Stimulated activated CD4-positive, alpha-beta T cell treated with anti-CD3 and anti-CD28 coated beads, Interleukin-12 subunit alpha, Interleukin-12 subunit beta, amount 100 ng/mL, for 4 hours (primary cell): ENCODE results near the gene TNP2.

ENCODE experiments used
- DNase-seq: peaks from one replicate; pipeline ENCODE4 v3.0.0-alpha.2; 2020

TNP2 gene

DNA sequence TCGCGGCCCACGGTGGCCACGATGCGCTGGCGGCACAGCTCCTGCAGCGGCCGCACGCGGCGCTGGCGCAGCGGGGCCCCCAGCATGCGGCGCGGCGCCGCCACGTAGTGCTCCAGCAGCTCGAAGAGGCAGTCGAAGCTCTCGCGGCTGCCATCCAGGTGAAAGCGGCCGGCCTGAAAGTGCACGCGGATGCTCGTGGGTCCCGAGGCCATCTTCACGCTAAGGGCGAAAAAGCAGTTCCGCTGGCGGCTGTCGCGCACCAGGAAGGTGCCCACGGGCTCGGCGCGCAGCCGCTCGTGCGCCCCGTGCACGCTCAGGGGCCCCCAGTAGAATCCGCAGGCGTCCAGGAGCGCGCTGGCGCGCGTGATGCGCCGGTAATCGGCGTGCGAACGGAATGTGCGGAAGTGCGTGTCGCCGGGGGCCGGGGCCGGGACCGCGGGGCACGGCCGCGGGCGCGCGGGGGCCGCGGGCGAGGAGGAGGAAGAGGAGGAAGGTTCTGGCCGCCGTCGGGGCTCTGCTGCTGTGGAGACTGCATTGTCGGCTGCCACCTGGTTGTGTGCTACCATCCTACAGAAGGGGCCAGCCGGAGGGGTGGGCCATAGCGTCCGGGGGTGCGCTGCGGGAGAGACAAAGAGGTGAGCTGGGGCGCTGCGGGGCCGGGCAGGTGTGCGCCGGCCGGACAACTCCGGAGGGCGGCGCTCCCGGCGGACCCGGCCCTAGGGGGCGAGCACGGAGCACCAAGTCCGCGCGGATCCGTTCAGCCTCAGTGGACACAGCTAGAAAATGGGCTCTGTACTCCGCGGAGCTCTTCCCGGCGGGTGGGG, 14.0 kb downstream of the TNP2 start:
- peak; percentile 58 for DNase-seq

DNA sequence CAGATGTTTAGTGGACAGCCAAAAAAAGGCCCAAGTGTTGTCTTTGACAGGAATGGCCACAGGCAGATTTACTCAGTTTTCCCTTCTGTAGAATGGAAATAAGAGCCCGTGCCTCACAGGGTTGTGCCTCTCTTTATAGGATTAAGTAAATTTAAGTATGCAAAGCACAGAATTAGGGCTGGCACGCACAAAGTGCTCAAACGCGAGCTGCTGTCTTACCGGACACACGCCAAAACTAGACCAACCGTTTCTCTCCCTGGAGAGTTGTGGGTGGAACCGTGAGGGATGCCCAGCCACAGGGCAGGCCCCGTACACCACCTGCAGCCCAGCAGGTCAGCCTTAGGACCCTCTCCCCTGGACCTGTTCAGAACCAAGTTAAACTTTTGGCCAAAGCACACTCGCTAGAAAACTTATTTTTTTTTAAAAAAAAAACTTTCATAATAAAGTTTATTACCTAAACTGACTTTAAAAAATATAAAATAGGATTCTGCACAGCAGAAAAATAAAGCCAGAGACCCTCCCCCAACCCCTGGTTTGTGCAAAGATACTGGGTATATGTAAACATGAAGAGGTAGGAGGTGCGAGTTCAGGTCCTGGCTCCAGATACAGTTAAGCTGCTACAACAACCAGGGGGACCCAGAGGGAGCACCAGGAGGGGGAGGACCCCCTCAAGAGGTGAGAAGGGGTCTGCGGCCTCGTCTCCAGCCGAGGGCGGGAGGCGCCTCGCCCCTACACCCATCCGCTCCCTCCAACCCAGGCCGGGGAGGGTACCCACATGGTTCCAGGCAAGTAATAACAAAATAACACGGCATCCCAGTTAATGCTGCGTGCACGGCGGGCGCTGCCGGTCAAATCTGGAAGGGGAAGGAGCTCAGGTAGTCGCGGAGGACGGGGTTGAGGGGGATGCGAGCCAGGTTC, 14.9 kb downstream of the TNP2 start:
- no peak for DNase-seq

DNA sequence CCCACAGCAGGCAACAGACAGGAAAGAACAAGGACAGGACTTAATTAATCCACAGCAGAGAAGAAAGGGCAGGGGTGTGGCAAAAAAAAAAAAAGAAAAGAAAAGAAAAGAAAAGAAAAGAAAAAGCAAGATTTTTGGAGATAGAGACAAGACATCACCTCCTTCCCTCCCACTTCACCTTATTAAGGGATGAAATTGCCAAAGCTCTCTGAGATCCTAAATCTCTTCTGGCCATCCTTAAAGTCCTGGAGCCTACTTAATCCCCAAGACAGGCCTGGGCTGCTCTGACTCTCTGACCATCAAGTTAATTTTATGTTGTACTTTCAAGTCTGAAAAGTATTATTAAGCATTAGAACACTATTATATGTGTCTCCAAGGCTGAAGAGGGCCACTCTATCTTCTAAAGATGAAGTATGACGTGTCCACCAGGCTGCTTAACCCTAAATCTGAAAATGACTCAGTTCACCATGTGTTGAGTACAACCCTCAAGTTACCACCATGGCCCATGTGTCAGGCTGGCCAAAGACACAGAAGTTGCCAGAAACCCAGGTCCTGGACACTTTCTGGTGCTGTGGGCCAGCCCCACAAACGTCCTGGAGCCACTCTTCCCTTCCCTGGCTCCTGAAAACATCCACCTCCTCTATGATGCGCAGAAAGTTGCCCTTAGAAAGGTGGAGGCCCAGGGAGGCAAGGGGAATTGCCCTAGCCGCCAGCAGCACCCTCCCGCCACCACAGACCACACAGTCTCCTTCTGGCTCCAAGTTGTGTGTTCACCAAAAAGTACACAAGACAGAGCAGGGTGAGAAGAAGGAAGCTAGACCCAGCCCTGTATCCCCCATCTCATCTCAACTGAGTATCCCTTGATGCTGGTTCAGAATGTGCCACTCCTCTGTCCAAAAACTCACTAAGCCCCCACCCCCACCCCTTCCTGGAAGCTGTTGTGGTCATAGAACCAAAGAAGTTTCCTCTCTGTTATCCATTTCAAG, 15.8 kb downstream of the TNP2 start:
- peak; percentile 41 for DNase-seq

DNA sequence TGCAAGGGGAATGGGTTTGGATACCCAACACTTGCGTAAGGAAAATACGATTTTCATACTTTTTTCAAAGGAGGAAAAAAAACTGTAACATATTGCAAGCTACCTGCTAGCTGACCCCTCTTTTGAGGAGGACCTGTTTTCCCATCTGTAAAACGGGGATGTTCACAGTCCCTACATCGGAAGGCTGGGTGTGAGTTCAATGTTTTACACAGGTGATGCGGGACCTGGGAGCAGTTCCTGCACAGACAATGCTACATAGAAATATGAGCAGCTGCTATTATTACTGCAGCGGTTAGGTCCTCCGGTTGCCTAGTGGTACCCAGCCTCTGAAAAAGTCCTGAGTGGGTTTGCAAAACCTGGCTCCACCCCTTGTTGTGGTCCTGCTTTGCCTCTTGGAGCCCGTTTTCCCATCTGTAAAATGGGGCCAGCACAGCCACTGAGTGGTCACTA, 16.6 kb downstream of the TNP2 start:
- no peak for DNase-seq

DNA sequence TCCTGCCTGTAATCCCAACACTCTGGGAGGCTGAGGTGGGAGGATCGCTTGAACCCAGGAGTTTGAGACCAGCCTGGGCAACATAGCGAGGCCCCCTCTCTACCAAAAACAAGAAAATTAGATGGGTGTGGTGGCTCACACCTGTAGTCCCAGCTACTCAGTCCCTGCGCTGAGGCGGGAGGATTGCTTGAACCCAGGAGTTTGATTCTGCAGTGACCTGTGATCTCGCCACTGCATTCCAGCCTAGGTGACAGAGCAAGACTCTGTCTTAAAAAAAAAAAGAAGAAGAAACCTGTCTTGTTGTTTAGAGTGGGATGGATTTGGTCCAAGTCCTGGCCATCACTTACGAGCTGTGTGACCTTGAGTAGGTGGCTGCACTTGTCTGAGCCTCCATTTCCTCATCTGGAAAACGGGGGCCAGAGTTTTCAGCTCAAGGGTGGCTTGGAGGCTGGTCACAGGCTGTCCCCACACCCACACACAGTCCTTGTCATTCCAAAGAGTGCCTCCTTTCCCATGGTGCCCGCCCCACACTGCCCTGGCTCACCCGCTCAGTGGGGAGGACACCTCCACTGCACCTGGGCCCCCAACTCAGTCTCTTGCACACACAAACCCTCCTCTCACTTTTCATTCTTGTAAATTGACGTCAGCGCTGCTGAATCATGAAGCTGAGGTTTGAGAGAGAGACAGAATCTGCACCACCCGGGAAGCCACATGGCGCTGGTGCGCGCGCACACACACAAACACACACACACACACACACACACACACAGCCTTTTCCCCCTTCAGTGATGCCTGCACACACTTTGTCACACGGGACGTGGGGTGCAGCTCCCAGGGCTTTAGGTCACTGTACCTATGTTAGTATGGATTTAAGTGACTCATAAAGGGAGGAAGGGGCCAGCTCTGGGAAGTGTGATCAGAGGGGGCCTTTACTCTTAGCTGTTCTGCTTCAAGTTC, 17.3 kb downstream of the TNP2 start:
- peak; percentile 79 for DNase-seq

DNA sequence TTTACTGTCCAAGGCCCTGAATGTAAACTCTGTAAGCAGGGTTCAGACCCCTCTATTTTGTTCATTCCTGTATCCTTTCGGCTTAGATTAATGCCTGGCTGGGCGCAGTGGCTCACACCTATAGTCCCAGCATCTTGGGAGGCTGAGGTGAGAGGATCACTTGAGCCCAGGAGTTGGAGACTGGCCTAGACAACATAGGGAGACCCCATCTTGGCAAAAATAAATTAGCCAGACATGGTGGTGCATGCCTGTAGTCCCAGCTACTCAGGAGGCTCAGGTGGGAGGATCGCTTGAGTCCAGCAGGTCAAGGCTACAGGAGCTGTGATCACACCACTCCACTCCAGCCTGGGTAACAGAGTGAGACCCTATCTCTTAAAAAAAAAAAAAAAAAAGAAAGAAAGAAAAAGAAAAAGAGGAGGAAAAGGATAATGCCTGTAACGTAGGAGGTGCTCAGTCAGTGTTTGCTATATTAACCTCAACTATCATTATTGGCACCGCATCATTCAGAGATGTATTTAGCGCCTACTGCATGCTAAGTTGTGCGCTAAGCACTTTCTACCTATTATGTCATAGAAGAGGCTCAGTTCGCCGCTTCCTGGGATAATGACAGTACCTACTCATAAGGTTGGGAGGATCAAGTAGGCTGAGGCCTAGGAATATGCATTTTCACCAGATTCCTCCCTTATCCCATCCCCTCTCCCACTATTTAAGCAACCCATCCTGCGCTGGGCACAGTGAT, 18.2 kb downstream of the TNP2 start:
- no peak for DNase-seq

DNA sequence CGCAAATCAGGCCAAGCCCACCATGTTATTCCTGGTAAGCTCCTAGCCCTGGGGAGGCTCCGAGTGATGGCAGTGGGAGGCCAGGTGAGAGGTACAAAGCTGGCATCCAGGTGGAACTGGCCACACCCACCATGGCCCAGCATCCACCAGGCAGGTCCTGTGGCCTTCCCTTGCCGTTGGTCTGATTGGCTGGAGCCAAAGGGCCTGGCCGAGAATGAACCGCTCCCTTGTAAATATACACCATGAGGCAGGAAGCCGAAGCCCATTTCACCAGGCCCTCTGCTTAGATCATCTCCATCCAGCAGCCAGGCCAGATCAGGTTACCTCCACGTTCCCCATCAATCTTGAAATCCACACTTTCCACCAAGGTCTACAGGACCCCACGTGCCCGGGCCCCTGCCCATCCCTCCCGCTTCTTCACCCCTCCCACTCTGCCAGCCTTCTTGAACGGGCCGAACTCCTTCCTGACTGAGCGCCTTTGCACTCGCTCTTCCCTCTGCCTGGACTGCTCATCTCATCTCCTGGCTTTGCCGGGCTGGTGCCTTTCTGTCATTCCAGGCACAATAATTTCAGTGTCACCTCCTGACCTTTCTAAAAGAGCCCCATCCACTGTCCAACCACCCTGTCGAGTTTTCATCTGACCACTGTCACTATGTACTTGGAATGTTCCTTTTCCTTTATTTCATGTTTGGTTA, 18.9 kb downstream of the TNP2 start:
- peak; percentile 33 for DNase-seq

DNA sequence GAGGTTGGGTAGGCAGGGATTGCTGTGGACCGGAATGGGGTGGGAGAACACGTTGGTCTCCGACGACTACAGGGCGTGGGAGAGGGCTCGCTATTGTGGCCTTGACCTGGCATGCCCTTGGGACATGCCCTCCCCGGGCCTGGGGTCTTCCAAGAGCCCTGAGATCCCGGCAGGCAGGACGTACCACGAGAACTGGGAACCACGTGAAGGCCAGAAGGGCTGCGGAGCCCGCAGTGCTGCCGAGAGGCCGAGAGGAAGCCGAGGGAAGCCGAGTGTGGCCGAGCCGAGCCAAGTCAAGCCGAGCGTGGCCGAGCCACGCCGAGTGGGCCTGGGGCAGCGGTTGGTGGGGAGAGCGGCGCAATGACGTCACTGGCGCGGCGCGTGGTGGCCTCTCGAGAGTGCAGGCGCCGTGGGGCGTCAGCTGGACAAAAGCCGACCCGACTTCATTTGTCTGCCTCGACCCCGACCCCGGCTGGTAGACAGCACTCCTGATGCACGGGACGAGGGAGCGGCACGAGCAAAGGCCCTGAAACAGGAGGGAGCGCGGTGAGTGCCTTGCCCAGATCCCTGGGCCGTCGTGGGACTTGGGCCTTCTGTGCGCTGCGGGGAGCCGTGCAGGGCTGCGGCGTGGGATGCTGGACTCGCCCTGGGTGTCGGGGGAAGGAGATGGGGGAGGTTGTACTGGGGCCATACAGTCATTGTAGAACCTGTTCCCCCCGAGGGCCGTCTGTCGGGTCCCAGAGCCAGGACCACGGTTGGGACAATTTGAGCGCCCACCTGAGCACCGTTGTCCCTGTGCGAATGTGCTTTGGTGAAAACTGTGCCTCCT, 19.7 kb downstream of the TNP2 start:
- no peak for DNase-seq

DNA sequence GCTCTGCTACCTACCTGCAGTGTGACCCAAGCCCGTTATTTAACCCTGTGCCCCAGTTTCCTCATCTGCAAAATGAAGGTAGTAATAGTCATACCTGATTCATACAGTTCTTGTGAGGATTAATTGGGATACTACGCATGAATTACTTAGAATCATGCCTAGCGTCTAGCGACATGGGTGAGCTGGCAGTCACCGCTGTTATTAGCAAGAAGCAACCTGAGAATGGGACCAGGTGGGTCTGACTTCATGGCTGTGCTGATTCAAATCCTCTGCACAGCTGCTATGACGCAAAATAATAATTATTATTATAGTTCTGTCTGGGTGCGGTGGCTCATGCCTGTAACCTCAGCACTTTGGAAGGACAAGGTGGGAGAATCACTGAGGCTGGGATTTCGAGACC, 21.0 kb downstream of the TNP2 start:
- no peak for DNase-seq

DNA sequence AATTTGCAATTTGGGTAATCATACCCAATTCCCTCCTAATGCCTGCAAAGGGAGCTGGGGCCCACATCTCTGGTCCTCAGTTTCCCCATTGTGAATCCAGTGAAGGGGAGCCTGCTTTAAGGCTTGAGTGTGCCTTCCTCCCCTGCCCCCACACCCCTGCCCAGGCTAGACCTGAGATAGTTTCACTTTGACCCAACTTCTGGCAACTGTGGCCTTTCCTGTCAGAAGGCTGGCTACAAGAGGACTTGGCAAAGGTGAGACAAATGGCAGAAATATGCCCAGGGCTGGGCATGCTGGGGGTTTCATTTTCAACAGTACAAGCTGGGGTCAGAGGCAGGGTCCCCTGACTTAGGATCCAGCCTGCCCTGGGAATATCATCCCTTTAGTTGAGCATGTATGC, 23.1 kb downstream of the TNP2 start:
- no peak for DNase-seq

DNA sequence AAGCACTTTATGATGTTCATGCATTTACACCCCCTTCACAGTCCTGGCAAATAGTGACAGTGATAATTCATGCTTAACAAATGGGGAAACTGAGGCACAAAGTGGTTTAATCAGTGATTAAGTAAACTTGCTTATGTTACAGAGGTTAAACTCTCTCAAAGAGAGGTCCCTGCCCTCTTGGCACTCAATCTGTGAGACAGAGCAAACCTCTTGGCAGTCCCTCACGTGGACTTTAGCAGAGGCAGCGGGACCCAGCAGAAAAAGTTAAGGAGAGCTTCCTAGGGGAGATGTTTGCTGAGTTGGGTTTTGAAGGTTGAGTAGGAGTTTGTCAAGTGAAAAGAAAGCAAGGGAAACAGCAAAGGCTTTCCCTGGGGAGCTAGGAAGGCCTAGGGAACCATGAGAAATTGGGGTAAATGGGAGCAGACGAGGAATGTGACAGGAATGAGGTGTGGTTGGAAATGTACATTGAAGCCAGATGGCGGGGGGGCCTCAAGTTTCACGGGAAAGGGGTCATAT, 23.8 kb downstream of the TNP2 start:
- DNase-seq: no peak

DNA sequence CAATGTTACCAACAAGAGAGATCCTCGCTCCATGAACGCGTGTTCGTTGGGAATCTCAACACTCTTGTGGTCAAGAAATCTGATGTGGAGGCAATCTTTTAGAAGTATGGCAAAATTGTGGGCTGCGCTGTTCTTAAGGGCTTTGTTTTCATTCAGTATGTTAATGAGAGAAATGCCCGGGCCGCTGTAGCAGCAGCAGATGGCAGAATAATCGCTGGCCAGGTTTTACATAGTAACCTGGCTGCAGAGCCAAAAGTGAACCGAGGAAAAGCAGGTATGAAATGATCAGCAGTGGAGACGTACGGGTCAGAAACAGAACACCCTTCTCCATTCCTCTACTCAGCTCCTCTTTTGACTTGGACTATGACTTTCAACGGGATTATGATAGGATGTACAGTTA, 26.5 kb downstream of the TNP2 start:
- DNase-seq: no peak

DNA sequence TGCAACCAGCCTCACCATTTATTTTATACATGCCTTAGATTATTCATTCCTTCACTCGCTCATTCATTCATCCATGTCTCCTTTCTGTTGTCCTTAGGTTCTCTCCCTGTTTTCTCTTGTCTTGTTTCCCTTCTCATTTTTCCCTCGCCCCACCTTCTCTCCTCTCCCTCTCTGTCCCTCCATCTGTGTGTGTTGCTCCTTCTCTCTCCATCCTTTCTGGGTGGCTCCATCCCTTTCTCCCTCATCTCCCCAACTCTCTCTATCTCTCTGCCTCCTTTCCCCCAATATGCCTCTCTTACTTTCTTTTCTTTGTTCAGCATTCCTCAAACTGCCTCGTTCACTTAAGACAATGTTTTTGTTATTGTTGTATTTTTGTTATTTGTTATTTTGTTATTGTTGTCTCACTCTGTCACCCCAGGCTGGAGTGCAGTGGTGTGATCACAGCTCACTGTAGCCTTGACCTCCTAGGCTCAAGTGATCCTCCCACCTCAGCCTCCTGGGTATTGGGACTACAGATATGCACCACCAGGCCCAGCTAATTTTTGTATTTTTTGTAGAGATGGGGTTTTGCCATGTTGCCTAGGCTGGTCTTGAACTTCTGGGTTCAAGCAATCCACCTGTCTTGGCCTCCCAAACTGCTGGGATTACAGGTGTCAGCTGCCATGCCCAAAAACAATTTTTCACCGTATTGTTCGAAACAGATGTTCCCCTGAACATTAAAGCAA, 27.5 kb downstream of the TNP2 start:
- no peak for DNase-seq

DNA sequence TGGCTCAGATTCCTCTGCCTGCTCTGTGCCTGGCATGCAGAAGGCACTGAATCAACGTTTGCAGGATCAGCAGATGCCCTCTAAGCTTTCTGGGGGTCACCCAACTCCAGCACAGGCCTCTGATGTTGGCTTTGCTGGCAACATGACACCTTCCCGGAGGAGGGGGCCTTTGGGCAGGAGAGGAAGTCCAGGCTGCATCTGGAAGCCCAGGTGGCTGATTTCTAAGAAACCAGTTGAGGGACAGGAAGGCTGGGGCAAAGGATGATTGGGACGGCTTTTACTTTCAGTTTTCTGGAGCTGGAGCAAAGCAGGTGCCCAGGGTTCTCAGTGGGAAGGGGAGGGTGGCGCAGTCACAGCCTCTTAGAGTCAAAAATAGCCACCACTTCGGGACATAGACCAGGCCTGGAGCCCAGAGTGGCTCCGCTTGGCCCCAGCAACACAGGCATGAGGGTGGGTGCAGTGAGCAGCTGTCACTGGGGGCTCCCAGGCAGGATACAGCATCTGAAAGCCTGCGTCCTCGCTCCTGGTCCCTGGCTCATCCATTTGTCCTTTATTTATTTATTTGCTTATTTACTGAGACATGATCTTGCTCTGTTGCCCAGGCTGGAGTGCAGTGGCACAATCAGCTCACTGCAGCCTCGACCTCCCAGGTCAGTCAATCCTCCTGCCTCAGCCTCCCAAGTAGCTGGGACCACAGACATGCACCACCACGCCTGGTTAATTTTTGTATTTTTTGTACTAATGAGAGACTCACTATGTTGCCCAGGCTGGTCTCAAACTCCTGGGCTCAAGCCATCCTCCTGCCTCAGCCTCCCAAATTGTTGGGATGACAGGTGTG, 28.3 kb downstream of the TNP2 start:
- DNase-seq: no peak

DNA sequence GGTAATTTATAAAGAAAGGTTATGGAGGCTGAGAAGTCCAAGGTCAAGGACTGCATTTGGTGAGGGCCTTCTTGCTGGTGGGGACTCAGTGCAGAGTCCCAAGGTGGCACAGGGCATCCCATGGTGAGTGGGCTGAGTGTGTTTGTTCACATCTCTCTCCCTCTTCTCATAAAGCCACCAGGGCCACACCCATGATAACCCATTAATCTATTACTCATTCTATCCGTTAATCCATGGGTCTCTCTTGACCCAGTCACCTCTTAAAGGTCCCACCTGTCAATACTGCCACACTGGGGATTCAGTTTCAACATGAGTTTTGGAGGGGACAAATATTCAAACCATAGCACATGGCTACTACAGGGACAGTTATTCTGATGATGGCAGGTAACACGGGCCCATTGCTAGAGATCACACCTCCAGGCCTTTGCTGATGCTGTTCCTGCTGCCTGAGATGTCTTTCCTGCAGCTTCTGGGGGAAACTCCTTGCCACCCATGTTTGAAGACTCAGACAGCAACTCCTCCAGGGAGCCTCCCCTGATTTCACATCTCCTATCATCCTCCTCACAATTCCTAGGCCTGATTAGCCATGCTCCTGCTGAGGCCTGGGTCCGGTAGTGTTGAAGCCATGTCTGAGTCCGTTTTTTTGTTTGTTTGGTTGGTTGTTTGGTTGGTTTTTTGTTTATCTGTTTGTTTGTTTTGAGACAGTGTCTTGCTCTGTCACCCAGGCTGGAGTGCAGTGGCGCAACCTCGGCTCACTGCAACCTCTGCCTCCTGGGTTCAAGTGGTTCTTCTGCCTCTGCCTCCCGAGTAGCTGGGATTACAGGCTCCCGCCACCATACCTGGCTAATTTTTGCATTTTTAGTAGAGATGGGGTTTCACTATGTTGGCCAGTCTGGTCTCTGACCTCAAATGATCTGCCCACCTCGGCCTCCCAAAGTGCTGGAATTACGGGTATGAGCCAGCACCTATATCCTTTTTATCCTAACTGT, 29.2 kb downstream of the TNP2 start:
- DNase-seq: no peak
